Keratinocyte (primary cell): ENCODE measurements around the gene INHBE.

ENCODE experiments used
- CTCF ChIP-seq, 3 experiments: IDR thresholded peaks in 1 of 3; conservative IDR thresholded peaks in 1 of 3; optimal IDR thresholded peaks in 1 of 3; 2 replicates in 2 of 3; 3 replicates in 1 of 3; pipeline versions ENCODE3 to v1.5.1; 2011; ENCODE audit warnings: low read length in 3 of 3, mild to moderate bottlenecking in 3 of 3, moderate library complexity in 2 of 3, control low read depth in 1 of 3, inconsistent platforms in 1 of 3; ENCODE audit not compliant: insufficient read depth in 2 of 3; ENCODE audit errors: extremely low read depth in 1 of 3
- EZH2 ChIP-seq: IDR thresholded peaks from one replicate; pipeline ENCODE4 v1.6.1; 2012; ENCODE audit warnings: inconsistent platforms, mild to moderate bottlenecking, low read length, moderate library complexity

GRCh38 chr12:57455374-57456144 is 452 bp downstream of the INHBE start:
- TF ChIP-seq CTCF (optimal IDR thresholded peaks at IDR 0.05 in 1 of 3, IDR thresholded peaks at IDR 0.05 in 1 of 3, conservative IDR thresholded peaks at IDR 0.05 in 1 of 3; ENCODE audit: extremely low read depth in 1 of 3, insufficient read depth in 2 of 3, low read length in 3 of 3) (no peak), EZH2 (no peak)
